H9 (cell line): ENCODE measurements around the gene VPS4A. TPM values are rescaled to one million over a fixed set of nuclear protein-coding genes. Genes with fewer than 3 reads are reported as not detected.

Experiments used
- DNase-seq: peaks from one replicate; pipeline ENCODE4 v3.0.0-alpha.2; 2017
- H2AFZ ChIP-seq: one replicate; pipeline ENCODE4 v1.6.1; 2013; ENCODE audit warnings: mild to moderate bottlenecking, low read length, control low read depth, moderate library complexity
- H2AK5ac ChIP-seq: 2 replicates; pipeline ENCODE4 v1.6.1; 2013; ENCODE audit warnings: low read length, control low read depth, mixed read lengths; ENCODE audit not compliant: insufficient read length
- H2BK120ac ChIP-seq: one replicate; pipeline ENCODE4 v1.6.1; 2013; ENCODE audit warnings: low read depth, mild to moderate bottlenecking, low read length, control low read depth, inconsistent platforms; ENCODE audit not compliant: poor library complexity, severe bottlenecking
- H2BK12ac ChIP-seq: 2 replicates; pipeline ENCODE4 v1.6.1; 2013; ENCODE audit warnings: low read length, control low read depth, mixed read lengths, low read depth; ENCODE audit not compliant: insufficient read length
- H2BK15ac ChIP-seq: 2 replicates; pipeline ENCODE4 v1.6.1; 2013; ENCODE audit warnings: low read depth, low read length, control low read depth
- H2BK20ac ChIP-seq: one replicate; pipeline ENCODE4 v1.6.1; 2013; ENCODE audit warnings: low read depth, mild to moderate bottlenecking, low read length, control low read depth, inconsistent platforms; ENCODE audit not compliant: poor library complexity, severe bottlenecking
- H2BK5ac ChIP-seq: 2 replicates; pipeline ENCODE4 v1.6.1; 2013; ENCODE audit warnings: low read length, control low read depth, mixed read lengths; ENCODE audit not compliant: insufficient read length
- H3K14ac ChIP-seq: 2 replicates; pipeline ENCODE4 v1.6.1; 2013; ENCODE audit warnings: low read length, control low read depth; ENCODE audit not compliant: insufficient read depth
- H3K18ac ChIP-seq: 2 replicates; pipeline ENCODE4 v1.6.1; 2013; ENCODE audit warnings: low read depth, mild to moderate bottlenecking, mixed read lengths, low read length, control low read depth; ENCODE audit not compliant: insufficient read length
- H3K23ac ChIP-seq: 2 replicates; pipeline ENCODE4 v1.6.1; 2013; ENCODE audit warnings: low read length, control low read depth, mixed read lengths, low read depth; ENCODE audit not compliant: insufficient read length
- H3K23me2 ChIP-seq: 2 replicates; pipeline ENCODE4 v1.6.1; 2013; ENCODE audit warnings: low read depth, mild to moderate bottlenecking, mixed read lengths, low read length, control low read depth; ENCODE audit not compliant: insufficient read length, poor library complexity, severe bottlenecking
- H3K27ac ChIP-seq: 2 replicates; pipeline ENCODE4 v1.5.1; 2013; ENCODE audit warnings: low read length, control low read depth, mixed read lengths, low read depth; ENCODE audit not compliant: insufficient read length
- H3K27me3 ChIP-seq: 2 replicates; pipeline ENCODE4 v1.6.1; 2013; ENCODE audit warnings: low read length, control low read depth, inconsistent platforms; ENCODE audit not compliant: insufficient read depth
- H3K4ac ChIP-seq: 2 replicates; pipeline ENCODE4 v1.6.1; 2013; ENCODE audit warnings: low read depth, mild to moderate bottlenecking, control low read depth, inconsistent platforms, low read length, moderate library complexity
- H3K4me1 ChIP-seq: 2 replicates; pipeline ENCODE4 v1.6.1; 2013; ENCODE audit warnings: low read length, control low read depth, inconsistent platforms; ENCODE audit not compliant: insufficient read depth
- H3K4me2 ChIP-seq: 2 replicates; pipeline ENCODE4 v1.6.1; 2013; ENCODE audit warnings: low read length, control low read depth, mixed read lengths; ENCODE audit not compliant: insufficient read length, insufficient read depth
- H3K56ac ChIP-seq: 2 replicates; pipeline ENCODE4 v1.6.1; 2013; ENCODE audit warnings: low read depth, mild to moderate bottlenecking, mixed read lengths, low read length, control low read depth; ENCODE audit not compliant: insufficient read length
- H3K79me1 ChIP-seq: 2 replicates; pipeline ENCODE4 v1.6.1; 2013; ENCODE audit warnings: low read depth, mild to moderate bottlenecking, moderate library complexity, low read length, control low read depth, inconsistent platforms; ENCODE audit not compliant: insufficient read depth, poor library complexity, severe bottlenecking
- H3K79me2 ChIP-seq: 2 replicates; pipeline ENCODE4 v1.6.1; 2013; ENCODE audit warnings: low read length, control low read depth, inconsistent platforms; ENCODE audit not compliant: insufficient read depth
- H3K9ac ChIP-seq: 2 replicates; pipeline ENCODE4 v1.6.1; 2013; ENCODE audit warnings: low read length, control low read depth, mixed read lengths; ENCODE audit not compliant: insufficient read length; ENCODE audit errors: extremely low read depth
- H3K9me3 ChIP-seq: one replicate; pipeline ENCODE4 v1.6.1; 2013; ENCODE audit warnings: low read depth, low read length, inconsistent platforms; ENCODE audit not compliant: control insufficient read depth
- H3T11ph ChIP-seq: one replicate; pipeline ENCODE4 v1.6.1; 2013; ENCODE audit warnings: mild to moderate bottlenecking, low read length, control low read depth, inconsistent platforms
- H4K20me1 ChIP-seq: one replicate; pipeline ENCODE4 v1.6.1; 2013; ENCODE audit not compliant: control insufficient read depth, insufficient read length, insufficient read depth
- H4K5ac ChIP-seq: 2 replicates; pipeline ENCODE4 v1.6.1; 2013; ENCODE audit warnings: low read depth, mild to moderate bottlenecking, mixed read lengths, low read length, control low read depth; ENCODE audit not compliant: insufficient read length
- H4K8ac ChIP-seq: replicated peaks from 2 replicates; pipeline ENCODE4 v1.6.1; 2013; ENCODE audit warnings: low read length, control low read depth, mixed read lengths, low read depth; ENCODE audit not compliant: insufficient read length
- H4K91ac ChIP-seq: 2 replicates; pipeline ENCODE4 v1.6.1; 2013; ENCODE audit warnings: low read depth, mild to moderate bottlenecking, moderate library complexity, mixed read lengths, low read length, control low read depth; ENCODE audit not compliant: insufficient read length
- H3K27ac Mint-ChIP-seq, 3 experiments: 2 replicates in 2 of 3; 3 replicates in 1 of 3; pipeline ENCODE4 v1.8.0; 2020 to 2021; ENCODE audit warnings: mixed read lengths in 3 of 3, mild to moderate bottlenecking in 1 of 3, moderate library complexity in 1 of 3
- H3K27me3 Mint-ChIP-seq: 2 replicates; pipeline ENCODE4 v1.8.0; 2021; ENCODE audit warnings: low read depth, mild to moderate bottlenecking, moderate library complexity, mixed read lengths
- H3K36me3 Mint-ChIP-seq, 3 experiments: 2 replicates in 2 of 3; 3 replicates in 1 of 3; pipeline ENCODE4 v1.8.0; 2020 to 2021; ENCODE audit warnings: low read depth in 3 of 3, mixed read lengths in 3 of 3; ENCODE audit not compliant: insufficient read depth in 1 of 3
- H3K4me1 Mint-ChIP-seq, 2 experiments: 2 replicates each; pipeline ENCODE4 v1.8.0; 2020; ENCODE audit warnings: mixed read lengths in 2 of 2
- H3K4me3 Mint-ChIP-seq, 2 experiments: 2 replicates in 1 of 2; 3 replicates in 1 of 2; pipeline ENCODE4 v1.8.0; 2020 to 2021; ENCODE audit warnings: mild to moderate bottlenecking in 2 of 2, mixed read lengths in 2 of 2, moderate library complexity in 1 of 2
- H3K9me3 Mint-ChIP-seq, 2 experiments: 2 replicates in 1 of 2; 3 replicates in 1 of 2; pipeline ENCODE4 v1.8.0; 2020; ENCODE audit warnings: mild to moderate bottlenecking in 2 of 2, mixed read lengths in 2 of 2, moderate library complexity in 1 of 2
- WGBS: extraction: QIAGEN DNeasy Blood & Tissue Kit; methylation state at CpG from one replicate; pipeline ENCODE4 v1.1.7; 2013; ENCODE audit warnings: missing lambda C conversion rate, low lambda C conversion rate, mixed read lengths; ENCODE audit not compliant: insufficient read length; ENCODE audit errors: extremely low coverage; 5-methylcytosine and 5-hydroxymethylcytosine counted together
- total RNA-seq: library from RNA; stranded (reverse); gene quantifications from 2 replicates; pipeline ENCODE4 v1.2.1, GENCODE V29; 2021
- TF ChIP-seq, protein P1 (sequence below): fragments of 200-600 bp; sonication (generic); conservative IDR thresholded peaks from 3 replicates; pipeline ENCODE4 v1.8.0; 2021; ENCODE audit warnings: antibody characterized with exemption, mild to moderate bottlenecking

VPS4A gene
- total RNA-seq, 1 experiment from 2014 or later = 27.1 TPM

DNA sequence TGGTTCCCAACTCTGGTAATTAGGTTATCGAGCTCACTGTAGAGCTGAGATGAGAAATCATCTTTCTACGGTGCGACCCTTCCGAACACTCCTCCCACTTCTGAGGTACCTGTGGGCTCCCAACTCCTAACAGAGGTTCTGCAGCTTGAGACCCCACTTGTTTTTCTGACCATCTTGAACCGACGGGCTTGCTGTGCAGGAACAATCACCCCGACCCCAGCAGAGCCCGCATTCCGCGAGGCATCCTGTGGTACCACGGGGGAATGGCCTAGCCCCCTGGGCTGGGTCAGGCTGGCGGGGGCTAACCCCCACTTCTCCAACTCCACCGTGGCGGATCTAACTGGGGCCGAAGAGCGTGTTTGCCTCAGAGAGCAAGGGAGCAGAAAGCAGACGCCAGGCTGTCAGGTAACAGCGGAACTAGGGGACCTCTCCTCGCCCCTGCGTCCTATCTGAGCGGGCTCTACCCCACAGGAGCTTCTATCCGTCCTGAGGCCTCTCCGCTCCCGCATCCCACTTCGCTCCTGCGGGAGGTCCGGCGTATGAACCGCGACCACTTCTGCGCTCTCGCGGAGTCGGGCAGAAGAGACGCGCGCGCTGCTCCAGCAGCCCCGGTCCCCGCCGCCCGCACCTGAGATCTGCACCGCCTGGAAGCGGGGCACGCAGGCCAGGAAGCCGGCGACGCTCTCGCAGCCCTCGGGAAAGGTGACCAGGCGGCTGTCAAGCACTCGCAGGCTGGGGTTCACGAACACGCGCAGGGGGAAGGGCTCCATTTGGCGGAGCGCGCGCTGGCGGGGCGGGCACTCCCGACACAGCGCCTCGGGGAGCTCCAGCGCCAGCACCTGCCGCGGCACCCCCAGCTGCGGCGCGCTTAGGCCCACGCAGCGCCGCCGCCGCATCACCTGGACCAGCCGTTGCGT lies 18.5 kb downstream of the VPS4A start:
- no peaks in the 10 kb centered on the region for H3K9me3 ChIP-seq
- H3K23me2 ChIP-seq = peaks cover 6% of the 10 kb centered on the region
- Mint-ChIP-seq H3K9me3 (no peaks in the 10 kb centered on the region), H3K27ac (peak overlapping the region in 1 of 3 experiments; percentile 73; a peak in 1 of 7 replicates), H3K36me3 (peaks cover 35 to 83% (median 69%) of the 10 kb centered on the region in 3 experiments), H3K4me3 (peak overlapping the region; percentile 83 to 88), H3K27me3 (no peaks in the 10 kb centered on the region; the same call in 1 of the 2 replicates), H3K4me1 (peaks cover 21 to 23% of the 10 kb centered on the region in 2 experiments)
- no peak for DNase-seq
- no peaks in the 10 kb centered on the region for H3K4me1 ChIP-seq
- H3K18ac ChIP-seq = no peak overlapping the region
- no peak overlapping the region for H4K91ac ChIP-seq
- no peak overlapping the region for H4K8ac ChIP-seq
- H2AFZ ChIP-seq = no peak overlapping the region
- no peak overlapping the region for H2BK120ac ChIP-seq
- no peak overlapping the region for H3K27ac ChIP-seq
- H3T11ph ChIP-seq = no peak overlapping the region
- TF ChIP-seq, protein P1, sequence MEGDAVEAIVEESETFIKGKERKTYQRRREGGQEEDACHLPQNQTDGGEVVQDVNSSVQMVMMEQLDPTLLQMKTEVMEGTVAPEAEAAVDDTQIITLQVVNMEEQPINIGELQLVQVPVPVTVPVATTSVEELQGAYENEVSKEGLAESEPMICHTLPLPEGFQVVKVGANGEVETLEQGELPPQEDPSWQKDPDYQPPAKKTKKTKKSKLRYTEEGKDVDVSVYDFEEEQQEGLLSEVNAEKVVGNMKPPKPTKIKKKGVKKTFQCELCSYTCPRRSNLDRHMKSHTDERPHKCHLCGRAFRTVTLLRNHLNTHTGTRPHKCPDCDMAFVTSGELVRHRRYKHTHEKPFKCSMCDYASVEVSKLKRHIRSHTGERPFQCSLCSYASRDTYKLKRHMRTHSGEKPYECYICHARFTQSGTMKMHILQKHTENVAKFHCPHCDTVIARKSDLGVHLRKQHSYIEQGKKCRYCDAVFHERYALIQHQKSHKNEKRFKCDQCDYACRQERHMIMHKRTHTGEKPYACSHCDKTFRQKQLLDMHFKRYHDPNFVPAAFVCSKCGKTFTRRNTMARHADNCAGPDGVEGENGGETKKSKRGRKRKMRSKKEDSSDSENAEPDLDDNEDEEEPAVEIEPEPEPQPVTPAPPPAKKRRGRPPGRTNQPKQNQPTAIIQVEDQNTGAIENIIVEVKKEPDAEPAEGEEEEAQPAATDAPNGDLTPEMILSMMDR = no peak
- no peaks in the 10 kb centered on the region for H3K27me3 ChIP-seq
- no peak overlapping the region for H3K4ac ChIP-seq
- H3K9ac ChIP-seq = peak overlapping the region; percentile 86
- H3K79me1 ChIP-seq = peaks cover 5% of the 10 kb centered on the region
- H3K23ac ChIP-seq = no peak overlapping the region
- H3K4me2 ChIP-seq = peak overlapping the region; percentile 92
- no peak overlapping the region for H2BK12ac ChIP-seq
- H3K14ac ChIP-seq = peak overlapping the region; percentile 88
- no peak overlapping the region for H2BK15ac ChIP-seq
- no peak overlapping the region for H4K5ac ChIP-seq
- no peak overlapping the region for H2AK5ac ChIP-seq
- no CpG with 5 or more reads among the region's 77 CpGs for WGBS
- H2BK20ac ChIP-seq = no peak overlapping the region
- H3K56ac ChIP-seq = no peak overlapping the region
- no peak overlapping the region for H2BK5ac ChIP-seq
- H4K20me1 ChIP-seq = peaks cover 2% of the 10 kb centered on the region
- peaks cover 16% of the 10 kb centered on the region; the same call in 1 of the 2 replicates for H3K79me2 ChIP-seq
